Stimulated activated CD4-positive, alpha-beta T cell treated with anti-CD3 and anti-CD28 coated beads, Interleukin-1b, Interleukin-23, amount 100 ng/mL, for 48 hours (primary cell): Measurements from ENCODE around the gene POLD2.
"Not testable (repeated sequence)": the region's sequence is repeated elsewhere in the genome, so short reads cannot be mapped to it uniquely, and the experiment has no call there.

Experiments
- DNase-seq: peaks from one replicate; pipeline ENCODE4 v3.0.0-alpha.2; 2020

The POLD2 gene

DNA sequence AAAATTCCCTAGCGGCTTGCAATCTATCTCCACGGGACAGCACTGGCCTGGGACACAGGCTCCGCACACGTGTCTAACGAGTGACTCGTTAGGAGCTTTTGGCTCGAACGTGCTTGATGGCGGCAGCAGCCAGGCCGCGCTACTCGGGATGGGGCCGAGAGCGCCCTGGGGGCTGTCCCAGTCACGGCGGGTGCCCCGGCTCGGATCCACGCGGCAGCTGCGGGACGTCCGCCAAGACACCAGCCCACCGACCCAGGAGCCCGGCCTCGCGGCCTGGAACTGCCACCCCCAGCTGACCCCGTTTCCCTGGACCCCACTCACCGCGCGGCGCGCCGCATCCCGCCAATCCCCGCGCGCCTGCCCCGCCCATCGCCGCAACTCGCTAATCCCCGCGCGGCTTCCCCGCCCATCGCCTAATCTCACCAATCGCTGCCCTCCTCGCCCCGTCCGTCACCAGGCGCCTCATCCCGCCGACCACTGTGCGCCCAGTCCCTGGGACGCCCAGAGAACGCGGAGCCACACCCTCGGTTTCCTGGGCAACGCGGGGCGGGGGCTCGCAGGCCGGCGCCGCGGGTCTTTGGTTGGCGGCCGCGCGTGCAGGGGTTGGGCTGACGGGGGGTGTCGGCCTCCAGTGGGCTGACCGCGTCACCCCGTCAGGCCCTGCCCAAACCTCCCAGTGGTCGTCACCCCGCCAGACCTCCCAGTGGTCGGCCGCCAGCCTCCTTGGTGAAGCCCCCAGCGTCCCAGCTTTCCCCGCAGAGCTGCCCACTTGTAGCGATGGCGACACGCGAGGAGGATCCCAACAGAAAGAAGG, at the start of gene POLD2:
Gene POLD2, minus strand, starts transcription at position 359 of the 814 bp plus-strand sequence. CDS start 1,495 bp downstream, outside the sequence.
- DNase-seq = peak; percentile 98

DNA sequence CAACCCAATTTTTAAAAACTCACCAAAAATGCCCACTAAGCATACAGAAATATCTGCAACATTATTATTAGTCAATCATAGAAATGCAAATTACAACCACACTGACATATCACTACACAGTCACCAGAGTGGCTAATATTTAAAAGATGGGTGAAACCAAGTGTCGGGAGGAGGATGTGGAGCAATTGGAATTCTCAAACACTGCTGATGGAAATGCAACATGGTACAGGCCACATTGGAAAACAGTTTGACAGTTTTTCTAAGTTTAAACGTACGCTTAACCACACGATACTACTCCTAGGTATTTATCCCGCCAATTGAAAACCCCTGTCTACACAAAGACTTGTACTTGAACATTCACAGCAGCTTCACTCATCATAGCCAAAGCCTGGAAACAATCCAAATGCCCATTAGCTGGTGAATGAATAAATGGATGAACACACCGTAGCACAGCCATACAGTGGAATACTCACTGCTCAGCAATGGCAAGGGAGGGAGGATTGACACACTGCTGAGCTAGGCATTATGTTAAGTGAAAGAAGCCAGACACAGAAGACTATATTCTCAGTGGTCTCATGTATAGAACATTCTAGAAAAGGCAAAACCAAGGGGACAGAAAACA, 49.6 kb upstream of the POLD2 start:
- DNase-seq = no peak

DNA sequence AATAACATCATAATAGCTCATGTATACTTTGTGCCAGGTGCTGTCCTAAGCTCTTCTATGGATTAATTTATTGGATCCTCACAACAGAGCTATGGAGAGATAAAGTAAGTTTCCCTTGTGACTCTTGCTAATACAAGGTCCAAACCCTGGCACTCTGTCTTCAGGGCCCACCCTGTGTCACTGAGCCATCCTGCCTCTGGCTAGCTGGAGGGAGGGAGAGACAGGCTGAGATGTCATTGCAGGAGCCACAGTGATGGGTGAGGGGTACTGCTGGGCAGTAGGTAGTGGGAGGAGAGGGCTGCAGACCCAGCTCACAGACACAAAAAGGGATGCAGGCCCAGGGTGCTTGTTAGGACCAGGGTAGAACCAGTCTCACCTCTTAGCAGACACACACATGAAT, 49.0 kb upstream of the POLD2 start:
- no peak for DNase-seq

DNA sequence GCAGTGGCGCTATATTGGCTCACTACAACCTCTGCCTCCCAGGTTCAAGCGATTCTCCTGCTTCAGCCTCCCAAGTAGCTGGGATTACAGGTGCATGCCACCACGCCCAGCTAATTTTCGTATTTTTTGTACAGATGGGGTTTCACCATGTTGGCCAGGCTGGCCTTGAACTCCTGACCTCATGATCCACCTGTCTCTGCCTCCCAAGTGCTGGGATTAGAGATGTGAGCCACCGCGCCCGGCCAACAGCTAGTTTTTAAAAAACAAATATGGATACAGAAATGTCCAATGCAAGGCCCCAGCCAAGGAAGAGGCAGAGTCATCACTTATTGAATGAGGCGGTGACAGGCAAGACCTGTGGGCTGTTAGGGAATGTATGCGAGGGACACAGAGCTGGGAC, 48.6 kb upstream of the POLD2 start:
- DNase-seq = not testable (repeated sequence)

DNA sequence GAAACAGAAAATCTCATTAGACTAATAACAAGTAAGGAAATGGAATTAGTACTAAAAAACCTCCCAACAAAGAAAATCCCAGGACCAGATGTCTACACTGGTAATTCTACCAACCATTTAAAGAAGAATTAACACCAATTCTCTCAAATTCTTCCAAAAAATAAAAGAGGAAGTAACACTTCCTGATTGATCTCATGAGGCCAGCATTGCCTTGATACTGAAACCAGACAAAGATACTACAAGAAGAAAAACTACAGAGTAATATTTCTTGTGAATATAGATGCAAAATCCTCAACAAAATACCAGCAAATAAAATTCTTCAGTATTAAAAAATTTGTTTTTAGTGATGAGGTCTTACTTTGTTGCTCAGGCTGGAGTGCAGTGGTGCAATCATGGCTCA, 44.6 kb upstream of the POLD2 start:
- DNase-seq = no peak

DNA sequence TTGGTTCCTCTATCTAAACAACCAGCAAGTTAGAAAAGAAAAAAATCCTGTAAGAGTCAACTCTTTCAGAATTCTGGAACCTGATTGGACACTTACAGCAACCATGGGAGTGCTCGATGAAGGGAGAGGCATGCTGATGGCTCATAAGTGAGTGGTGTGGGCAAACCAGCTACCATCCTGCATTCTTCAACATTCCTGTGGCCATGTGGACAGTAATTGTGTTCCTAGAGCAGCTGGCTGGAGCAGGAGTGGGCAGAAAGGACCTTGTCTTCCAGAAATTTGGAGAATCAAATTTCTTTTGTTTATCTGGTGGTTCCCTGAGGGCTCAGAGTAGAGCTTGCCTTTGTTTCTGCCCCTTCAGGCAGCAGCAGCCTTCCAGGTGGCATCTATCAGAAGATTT, 40.2 kb upstream of the POLD2 start:
- DNase-seq = no peak

DNA sequence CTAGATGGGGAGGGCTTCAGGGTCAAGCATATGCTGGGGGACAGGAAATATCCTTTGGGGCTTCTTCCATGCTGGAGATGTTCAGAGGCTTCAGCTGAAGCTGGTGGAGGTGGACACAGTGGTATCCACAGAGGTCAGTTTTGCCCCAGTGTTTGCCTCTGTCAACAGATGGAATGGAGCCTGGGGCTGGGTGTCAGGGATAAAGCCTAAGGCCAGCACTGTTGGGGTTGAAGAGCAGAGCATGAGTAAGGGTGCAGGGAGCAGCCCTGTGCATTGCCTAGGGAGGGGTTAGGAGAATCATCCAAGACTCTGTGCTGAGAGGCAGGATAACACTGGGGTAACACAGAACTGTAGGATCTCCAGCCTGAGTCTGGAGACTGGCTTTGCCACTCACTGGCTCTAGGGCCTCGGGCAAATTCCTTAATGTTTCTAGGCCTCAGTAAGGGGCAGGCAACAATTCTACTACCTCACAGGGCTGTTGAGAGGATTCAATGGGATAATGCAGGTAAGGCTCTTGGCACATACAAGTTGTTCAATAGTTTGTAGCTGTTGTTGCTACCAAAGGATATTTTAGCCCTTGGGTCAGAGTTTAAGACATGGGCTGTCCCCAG, 39.5 kb upstream of the POLD2 start:
- no peak for DNase-seq

DNA sequence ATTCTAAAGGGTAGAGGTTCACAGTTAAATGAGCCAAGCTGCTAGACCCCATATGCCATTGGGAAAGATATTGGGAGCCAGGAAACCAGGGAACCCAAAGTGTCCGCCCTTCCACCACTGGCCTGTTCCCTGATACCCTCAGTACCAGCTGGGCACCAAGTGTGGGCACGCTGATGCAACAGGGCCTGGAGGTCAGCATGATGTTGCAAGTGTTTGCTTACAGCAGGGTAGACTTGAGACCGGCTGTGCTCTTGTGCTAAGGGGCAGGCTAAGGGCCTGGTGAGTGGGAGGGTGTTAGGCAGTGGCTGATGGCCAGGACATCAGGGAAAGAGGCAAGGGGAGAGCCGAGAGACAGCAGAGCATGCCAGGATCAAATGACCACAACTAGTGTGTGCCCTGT, 38.8 kb upstream of the POLD2 start:
- no peak for DNase-seq

DNA sequence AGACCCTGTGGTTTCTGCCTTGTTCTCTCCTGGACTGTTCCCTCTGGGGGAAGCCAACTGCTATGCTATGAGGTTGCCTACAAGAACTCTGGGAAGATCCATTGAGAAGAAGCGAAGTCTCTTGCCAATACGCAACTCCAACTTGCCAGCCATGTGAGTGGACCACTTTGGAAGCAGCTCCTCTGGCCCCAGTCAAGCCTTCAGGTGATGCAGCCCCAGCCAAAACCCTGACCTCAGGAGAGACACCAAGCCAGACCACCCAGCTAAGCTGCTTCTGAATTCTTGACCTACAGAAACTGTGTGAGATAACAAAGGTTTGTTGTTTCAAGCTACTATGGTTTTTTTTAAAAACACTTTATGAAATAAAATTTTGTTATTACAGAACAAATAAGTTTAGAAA, 38.0 kb upstream of the POLD2 start:
- no peak for DNase-seq

DNA sequence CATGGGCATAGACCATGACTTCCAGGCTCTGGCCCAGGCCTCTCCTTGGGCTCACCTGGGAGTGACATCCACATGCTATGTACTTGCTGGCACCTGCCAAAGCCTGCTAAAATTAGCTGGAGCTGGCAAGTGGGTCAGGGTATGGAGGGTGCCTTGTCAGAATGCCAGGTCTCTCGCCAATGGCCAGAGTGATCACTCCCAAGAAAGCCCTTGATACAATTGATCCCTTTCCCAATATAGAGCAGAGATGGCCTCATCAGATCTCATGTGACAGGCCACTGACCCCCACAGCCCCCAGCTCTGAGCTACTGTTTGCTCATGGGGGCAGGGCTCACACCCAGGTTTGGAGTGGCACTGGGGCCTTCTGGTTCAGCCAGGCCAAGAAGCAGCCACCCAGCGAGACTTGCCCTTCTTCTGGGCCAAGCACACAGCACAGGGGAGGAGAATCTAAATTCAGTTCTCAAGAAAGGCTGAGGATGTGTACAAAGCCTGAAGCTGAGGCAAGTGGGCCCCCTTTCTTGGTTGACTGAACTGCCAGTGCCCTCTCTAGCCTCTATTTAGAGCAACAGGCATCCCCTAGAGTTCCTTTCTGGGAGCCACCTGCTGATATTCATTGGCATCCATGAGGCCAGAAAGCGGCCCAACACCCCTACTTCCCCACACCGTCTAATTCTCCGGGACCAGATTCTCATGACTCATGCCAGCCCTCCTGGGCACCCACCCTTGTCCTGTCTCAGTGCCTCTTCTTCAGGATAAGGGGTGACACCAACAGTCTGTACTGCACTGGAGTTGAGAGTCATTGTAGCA, 36.7 kb upstream of the POLD2 start:
- no peak for DNase-seq

DNA sequence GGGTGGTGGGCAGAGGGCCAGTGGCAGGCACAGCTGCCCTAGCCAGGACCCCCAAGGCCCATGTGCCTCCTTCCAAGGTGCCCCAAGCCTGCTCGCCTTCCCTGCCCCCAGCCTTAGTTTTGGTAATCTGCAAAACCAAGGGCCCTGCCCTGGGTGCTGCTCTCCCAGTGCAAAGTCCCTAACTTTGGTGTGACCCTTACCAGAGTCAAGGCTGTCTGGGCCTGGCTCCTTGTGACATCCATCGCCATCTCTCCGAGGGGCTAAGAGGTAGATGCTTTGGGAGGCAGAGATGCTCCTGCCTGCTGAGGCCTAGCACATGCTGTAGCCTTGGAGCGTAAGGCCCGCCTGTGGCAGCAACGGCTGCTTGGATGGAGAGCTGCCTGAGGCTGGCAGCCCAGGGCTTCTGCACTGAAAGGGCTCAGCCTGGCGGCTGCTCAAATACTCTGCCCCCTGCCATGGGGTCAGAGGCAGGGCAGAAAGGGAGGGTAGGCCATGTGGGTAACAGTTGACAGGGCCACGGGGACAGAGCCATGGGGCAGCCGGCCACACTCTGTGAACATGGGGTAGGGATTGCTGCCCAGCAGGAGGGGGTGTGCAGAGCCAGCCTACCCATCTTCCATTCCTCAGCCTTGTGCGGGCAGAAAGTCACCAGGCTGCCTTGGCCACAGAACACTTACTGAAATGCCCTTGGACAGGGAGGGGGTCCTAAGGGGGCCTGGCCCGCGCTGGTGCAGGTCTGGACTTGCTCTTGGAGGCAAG, 35.7 kb upstream of the POLD2 start:
- DNase-seq = no peak

DNA sequence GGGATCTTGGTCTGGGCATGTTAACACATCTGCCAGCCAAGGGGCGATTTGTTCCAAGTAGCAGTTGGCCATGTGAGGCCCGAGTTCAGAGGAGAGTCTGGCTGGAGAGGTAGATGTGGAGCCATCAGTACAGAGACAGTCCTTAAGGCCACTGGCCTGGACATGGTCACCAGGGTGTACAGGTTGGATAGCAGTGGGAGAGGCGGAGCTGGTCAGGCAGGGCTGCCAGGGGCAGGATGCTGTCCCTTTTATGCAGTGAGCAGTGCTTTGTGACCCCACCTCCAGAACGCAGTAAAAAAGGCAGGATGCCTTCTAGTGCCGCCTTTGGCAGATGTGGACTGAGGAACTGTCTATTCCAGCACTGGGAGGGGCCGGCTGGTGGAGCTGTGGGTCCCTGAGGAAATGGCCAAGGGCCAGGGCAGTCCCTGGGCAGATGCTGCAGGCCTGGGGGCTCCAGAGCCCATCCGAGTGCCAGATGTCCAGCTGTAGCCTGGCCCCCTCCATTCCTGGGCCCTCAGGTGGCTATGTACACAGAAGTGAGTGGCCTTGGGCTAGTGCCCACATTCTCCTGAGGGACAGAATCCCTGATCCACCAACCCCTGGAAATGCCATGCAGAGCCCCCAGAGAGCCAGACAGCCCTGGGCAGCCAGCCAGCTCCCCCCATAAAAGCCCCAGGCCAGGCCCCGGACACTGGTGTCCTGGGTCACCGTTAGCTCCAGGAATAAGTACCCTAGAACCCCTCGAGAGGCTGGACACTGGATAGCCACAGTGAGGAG, 34.9 kb upstream of the POLD2 start:
- DNase-seq = no peak

DNA sequence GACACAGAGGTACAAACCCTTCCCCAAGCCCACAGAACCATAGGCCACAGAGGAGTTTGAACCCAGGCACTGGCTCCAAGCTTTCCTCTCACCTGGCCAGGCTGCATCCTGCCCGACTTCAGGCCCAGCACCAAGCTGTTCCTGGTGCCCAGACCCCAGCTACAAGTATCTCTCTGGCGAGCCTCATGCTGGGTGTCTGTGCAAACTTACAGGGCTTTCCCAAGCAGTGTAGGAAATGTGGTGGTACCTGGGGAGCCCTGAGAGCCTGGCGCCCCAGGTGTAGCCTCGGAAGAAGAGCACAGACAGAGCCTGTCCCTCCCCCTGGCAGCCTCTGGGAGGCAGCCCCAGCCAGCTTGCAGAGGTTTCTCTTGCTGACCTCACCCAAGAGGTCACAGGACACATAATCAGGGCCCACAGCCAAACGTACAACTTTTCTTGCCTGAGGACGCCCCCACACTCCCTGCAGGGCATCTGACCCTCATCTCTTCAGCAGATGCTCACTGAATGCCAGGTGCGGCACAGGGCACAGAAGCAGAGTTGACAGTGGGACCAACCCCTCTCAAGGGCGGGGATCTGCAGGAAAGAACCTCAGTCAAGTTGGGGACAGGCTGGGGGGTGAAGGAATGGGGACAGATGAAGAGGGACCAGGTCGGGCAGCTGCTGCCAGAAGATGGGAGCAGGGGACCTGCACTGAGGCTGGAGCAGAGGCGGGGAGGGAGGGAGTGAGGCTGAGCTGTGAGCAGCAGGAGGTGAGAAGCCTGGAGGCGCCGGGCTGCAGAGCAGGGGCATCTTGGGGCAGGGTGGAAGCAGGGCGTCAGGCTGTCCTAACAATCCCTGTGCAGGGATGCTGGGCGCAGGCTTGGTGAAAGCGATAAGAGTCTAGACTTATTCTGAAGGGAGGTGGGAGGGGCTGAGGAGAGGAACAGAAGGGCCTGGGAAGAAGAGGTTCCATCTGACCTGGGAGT, 34.0 kb upstream of the POLD2 start:
- no peak for DNase-seq

DNA sequence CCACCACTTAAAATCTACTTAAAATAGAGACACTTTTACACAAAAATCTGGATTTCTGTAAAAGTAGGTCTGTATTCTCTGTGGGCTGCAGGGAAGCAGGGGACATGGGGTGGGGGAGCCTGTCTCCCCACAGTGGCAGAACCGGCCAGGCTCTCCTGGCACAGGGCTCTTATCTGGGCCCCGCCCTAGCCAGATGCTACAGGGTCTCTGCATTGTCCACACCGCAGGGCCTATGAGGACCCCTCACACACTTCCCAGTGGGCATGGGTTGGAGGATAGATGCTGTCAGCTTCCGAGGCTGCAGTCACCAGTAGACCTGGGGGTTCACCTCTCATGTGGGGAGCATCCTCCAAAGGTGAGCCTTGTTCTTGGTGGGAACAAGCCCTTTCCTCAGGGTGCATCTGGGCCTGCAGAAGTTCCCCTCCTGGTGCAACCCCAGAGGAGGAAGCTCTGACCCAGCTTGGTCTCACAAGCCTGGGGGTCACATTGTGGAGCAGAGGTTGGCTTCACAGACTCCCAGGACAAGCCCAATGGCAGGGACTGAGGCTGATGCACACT, 33.2 kb upstream of the POLD2 start:
- DNase-seq = no peak

DNA sequence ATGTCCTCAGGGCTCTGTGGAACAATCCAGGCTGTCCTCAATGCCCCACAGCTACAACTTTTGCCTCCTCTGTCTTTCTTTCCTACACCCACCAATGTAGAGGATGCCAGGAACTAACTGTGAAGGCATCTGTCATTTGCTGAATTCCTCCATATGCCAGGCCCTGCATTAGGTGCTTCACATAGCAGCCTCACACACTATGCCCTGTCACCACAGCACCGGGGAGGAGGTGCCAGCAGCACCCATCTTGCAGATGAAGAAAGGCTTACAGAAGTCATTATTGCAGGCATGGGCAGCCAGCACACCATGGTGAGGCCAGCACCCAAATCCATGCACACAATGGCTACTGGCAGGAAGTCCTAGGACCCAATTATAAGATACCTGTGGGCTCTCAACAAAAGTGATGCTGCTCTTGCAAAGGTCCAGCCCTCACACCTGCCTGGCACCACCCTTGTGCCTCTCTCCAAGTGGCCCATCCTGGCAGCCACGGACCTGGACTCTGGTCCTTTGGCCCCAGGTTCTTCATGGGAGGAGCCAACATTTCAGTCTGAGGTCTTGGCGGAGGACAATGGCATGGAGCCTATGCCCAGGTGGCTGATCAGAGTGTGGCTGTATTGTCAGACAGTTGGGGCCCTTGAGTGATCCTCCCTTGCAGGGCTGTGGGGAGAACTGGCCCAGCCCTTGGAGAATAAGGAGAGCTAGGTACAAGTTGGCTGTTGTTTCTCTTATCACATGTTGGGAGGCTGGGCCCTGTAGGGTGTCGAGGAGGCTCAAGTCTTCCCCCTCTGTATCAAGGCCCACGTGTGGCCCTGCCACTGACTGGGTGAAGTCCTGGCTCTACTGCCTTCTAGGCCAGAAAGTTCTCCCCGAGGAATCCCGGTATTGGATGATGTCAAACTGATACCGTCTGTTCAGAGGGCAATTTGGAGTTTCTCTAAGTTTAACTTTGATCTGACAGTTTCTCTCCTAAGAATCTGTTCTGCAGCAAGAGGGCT, 32.1 kb upstream of the POLD2 start:
- DNase-seq = no peak

DNA sequence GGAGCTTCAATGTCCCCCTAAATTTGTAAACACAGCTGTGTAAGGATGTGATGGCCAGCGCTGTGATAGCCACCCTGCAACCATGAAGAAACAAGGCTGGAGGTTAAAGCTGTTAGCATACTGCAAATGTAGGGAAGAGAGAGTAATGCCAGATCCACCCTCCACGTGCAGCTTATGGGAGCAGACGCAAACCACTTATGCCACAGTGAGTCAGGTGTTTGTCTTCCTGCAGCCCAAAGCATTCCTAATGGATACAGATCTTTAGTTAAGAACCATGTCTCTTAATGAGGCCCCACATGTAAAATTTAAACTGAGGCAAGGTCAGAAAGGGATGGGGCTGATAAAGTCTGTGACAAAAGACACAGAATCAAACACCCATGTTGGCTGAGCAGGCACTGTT, 31.4 kb upstream of the POLD2 start:
- no peak for DNase-seq

DNA sequence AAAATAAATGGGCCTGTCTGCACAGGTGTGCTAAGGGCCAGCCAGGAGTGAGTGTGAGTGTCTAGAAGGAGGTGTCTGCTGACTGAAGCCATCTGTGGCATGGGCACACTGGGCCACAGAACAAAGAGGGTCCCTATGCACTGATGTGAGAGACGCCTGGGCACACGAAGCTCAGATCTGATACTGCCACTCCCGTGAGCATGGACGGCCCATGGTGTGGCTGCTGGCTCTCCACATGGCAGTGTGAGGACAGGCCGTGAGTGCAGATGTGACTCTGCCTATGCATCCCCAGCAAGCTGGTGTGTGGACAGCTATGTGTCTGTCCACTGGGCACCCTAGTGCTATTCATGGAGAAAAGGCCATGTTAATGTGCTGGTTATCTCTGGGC, 30.6 kb upstream of the POLD2 start:
- no peak for DNase-seq

DNA sequence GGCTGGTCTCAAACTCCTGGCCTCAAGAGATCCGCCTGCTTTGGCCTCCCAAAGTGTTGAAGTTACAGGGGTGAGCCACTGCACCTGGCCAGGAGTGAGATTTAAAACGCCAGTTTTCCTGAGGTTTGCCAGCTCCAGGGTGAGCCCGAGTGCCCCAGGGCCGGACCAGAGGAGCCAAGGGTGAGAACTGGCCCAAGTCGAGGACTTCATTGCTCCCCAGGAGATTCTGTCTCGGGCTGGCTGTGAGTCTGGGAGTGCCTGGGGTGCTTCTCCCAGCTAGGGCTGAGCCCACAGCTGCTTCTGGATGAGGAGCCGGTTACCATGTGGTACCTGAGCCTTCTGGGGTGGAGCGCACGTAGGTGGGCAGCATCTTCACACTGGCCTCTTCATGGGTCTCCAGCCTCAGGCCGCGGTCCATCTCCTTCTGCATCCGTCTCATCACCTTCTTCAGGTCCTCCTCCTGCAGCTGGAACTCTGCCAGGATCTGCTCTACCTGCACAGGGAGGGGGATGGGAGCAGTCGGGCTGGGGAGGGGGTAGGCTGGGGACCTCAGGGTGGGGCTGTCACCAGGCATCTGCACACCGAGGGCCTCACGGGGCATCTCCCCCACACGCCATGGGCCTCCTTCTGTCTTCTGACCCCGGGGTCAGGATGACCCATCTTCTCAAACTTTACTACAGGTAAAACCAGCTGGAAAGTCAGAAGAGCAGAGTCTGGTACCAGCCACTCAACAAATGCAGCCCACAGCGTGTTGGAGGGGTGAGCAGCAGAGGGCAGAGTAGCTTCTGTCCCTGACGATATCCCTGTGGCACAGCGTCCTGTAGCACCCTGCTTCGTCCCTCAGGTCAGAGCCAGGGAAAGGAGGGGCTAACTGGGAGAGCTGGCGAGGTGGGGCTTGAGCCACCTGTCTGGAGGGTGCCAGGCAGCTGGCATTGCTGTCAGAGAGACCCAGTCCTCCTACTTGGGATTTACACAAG, 29.9 kb upstream of the POLD2 start:
- DNase-seq = no peak
